Ovary (tissue), 9 donors: ENCODE measurements around the gene FTCDNL1. TPM values are rescaled to one million over a fixed set of nuclear protein-coding genes. Genes with fewer than 3 reads are reported as not detected.
A peak's percentile ranks its signal among the peaks of the same experiment; 100 is the strongest.

ENCODE experiments used
- DNase-seq, 5 donors: peaks; one replicate each; pipeline ENCODE4 v3.0.0-alpha.2; 2019 to 2020
- H3K27ac ChIP-seq, 2 donors: fragments of 200-600 bp; one replicate each; pipeline versions ENCODE4 v1.5.1 to v1.8.0; 2019 to 2022
- H3K27me3 ChIP-seq: fragments of 200-600 bp; one replicate; pipeline ENCODE4 v1.8.0; 2022
- H3K36me3 ChIP-seq: fragments of 200-600 bp; sonication (generic); one replicate; pipeline ENCODE4 v1.5.1; 2019
- H3K4me1 ChIP-seq: one replicate; pipeline ENCODE4 v1.8.1; 2013; ENCODE audit warnings: mild to moderate bottlenecking, moderate library complexity; ENCODE audit not compliant: insufficient read depth
- H3K4me3 ChIP-seq: fragments of 200-600 bp; sonication (generic); one replicate; pipeline ENCODE4 v1.5.1; 2017
- H3K9me3 ChIP-seq, 2 donors: fragments of 200-600 bp in 1 of 2; sonication (generic) in 1 of 2; one replicate each; pipeline versions ENCODE4 v1.5.1 to v1.8.1; 2013 to 2019; ENCODE audit warnings: mild to moderate bottlenecking in 1 of 2, moderate library complexity in 1 of 2
- EP300 ChIP-seq: sonication (generic); formaldehyde crosslinking; IDR thresholded peaks from one replicate; pipeline ENCODE4 v1.6.1; 2017; ENCODE audit warnings: antibody characterized with exemption
- POLR2A ChIP-seq: fragments of 450-650 bp; IDR thresholded peaks from one replicate; pipeline ENCODE4 v1.6.1; 2017; ENCODE audit warnings: antibody characterized with exemption, mild to moderate bottlenecking, moderate library complexity
- WGBS, 3 donors: extraction: QIAGEN DNeasy Blood & Tissue Kit in 1 of 3; methylation state at CpG; one replicate each; pipeline versions ENCODE4 v1.1.5 to v1.1.7; 2013 to 2017; 5-methylcytosine and 5-hydroxymethylcytosine counted together
- intact Hi-C, 4 donors: fragments of 100-400 bp; cut with DNase I; formaldehyde crosslinking; loops; one replicate each; pipeline versions ENCODE4 v1.11.0 to v1.15.1; 2022 to 2023
- polyA plus RNA-seq, 2 donors: library from polyadenylated mRNA; stranded (reverse); fragments of 200-250 nt in 1 of 2; fragments of 350-450 nt in 1 of 2; fragmentation: Illumina TruSeq in 1 of 2; extraction: RNeasy Lipid Tissue Mini Kit (QIAGEN cat#74804) in 1 of 2; gene quantifications; one replicate each; pipeline ENCODE4 v1.2.3, GENCODE V29; 2013 to 2014
- total RNA-seq, 7 donors: library from RNA; depleted of rRNA in 2 of 7; stranded (reverse); fragments of >200 nt in 2 of 7; fragmentation: NEBNext Ultra II Directional in 3 of 7; extraction: Animal tissue kit (Norgen Biotek cat#: 25700) in 3 of 7; gene quantifications; one replicate each; pipeline versions ENCODE4 v1.1.0 to v1.2.4, GENCODE V29; 2016 to 2023
- TF ChIP-seq, protein P1 (sequence below), 3 donors: fragments of 450-650 bp in 2 of 3; fragments of 200-600 bp in 1 of 3; IDR thresholded peaks; one replicate each; pipeline versions ENCODE4 v1.5.1 to v1.8.0; 2016 to 2022; ENCODE audit warnings: antibody characterized with exemption in 3 of 3, mild to moderate bottlenecking in 1 of 3
- donor health status: DM: no; HTN: no; CAD: no; lungs with moderate emphysema.
- donor health status: DM: no; HTN: no; CAD: no.
- donor health status: Bipolar disorder and iron deficiency.
- donor health status: DM: yes; HTN: yes; CAD: no.
- donor health status: DM: no; HTN: no; CAD: no.
- donor health status: DM: yes; HTN: yes; CAD: no.

FTCDNL1 gene
- total and polyA plus RNA-seq, 9 donors, result 0.56 to 3.4 (median 2.1) TPM

DNA sequence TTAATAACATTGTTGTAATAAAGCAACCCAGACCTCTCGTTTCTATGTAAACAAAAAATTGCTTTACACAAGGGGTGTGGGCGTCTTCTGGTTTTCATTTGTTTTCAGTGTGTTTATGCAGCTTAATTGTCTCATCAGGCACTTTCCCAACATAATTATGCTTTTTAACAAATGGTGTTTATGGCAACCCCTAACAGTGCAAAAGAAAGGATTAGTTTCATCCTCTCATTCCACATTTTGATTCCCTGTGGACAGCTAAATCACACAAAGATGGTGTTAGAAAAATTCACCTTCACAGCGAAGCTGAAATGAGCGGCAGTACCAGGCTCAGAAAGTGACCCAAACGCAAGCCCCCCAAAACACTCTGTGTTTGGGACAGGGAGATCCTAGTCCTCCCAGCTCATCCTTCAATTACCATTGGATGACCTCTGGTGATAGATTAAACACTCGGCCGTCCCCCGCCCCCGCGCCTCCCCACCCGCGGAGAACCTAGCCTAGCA lies 724 bp downstream of the FTCDNL1 start:
- H3K27me3 ChIP-seq, result no peaks in the 10 kb centered on the region
- no peaks in the 10 kb centered on the region for H3K4me1 ChIP-seq
- peak overlapping the region; percentile 69 for H3K4me3 ChIP-seq
- intact Hi-C loops, result no loop called here
- WGBS, 3 donors, result 12 to 17% (median 17%) methylated on average over 12 of the region's 12 CpGs
- TF ChIP-seq EP300, result no peak
- TF ChIP-seq POLR2A, result no peak
- TF ChIP-seq, protein P1, sequence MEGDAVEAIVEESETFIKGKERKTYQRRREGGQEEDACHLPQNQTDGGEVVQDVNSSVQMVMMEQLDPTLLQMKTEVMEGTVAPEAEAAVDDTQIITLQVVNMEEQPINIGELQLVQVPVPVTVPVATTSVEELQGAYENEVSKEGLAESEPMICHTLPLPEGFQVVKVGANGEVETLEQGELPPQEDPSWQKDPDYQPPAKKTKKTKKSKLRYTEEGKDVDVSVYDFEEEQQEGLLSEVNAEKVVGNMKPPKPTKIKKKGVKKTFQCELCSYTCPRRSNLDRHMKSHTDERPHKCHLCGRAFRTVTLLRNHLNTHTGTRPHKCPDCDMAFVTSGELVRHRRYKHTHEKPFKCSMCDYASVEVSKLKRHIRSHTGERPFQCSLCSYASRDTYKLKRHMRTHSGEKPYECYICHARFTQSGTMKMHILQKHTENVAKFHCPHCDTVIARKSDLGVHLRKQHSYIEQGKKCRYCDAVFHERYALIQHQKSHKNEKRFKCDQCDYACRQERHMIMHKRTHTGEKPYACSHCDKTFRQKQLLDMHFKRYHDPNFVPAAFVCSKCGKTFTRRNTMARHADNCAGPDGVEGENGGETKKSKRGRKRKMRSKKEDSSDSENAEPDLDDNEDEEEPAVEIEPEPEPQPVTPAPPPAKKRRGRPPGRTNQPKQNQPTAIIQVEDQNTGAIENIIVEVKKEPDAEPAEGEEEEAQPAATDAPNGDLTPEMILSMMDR (IDR thresholded peaks at IDR 0.05), result no peak
- H3K9me3 ChIP-seq, result no peaks in the 10 kb centered on the region
- H3K36me3 ChIP-seq, result no peaks in the 10 kb centered on the region
- no peak overlapping the region for H3K27ac ChIP-seq
- DNase-seq, result no peak

DNA sequence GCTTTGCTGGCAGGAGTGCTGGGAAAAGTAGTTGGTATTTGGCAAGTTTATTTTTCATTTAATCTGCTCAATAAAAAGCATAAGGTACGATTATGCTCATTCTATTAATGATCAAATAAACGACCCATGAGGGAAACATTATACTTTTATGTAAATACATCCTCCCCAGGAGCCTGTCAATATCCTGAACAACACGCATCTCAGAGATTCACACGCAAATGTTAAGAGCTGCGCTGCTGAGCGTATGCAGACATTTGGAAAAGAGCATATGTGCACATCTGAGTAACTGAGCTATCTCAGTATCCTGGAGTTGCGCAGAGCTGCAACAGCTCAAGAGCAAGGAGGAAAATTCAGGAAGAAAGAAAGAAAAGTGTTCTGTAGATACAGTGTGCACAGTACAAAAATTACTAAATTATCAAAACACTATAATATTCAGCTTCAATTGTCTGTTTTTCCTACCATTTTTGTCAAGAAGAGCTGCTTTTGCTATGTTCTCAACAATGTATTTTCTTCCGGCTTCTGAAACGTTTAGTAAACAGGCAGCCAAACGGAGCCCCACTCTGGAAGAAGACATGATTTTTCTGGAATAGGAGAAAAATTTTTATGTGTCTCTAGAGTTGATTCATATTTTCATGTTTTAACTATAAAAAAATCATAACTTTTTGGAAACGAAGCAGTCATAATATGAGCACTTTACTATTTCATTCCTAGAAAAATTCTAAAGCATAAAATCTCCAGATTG lies 2.4 kb downstream of the FTCDNL1 start:
- Histone ChIP-seq H3K36me3 (no peaks in the 10 kb centered on the region), H3K9me3 (no peaks in the 10 kb centered on the region), H3K4me1 (no peaks in the 10 kb centered on the region), H3K27ac (no peak overlapping the region), H3K4me3 (no peak overlapping the region), H3K27me3 (no peaks in the 10 kb centered on the region)
- intact Hi-C loops, result no loop called here
- WGBS, 3 donors, result 74 to 85% (median 83%) methylated on average over 11 of the region's 11 CpGs
- DNase-seq, result no peak
- TF ChIP-seq POLR2A (no peak), EP300 (no peak)
- TF ChIP-seq, protein P1 (IDR thresholded peaks at IDR 0.05), result no peak

DNA sequence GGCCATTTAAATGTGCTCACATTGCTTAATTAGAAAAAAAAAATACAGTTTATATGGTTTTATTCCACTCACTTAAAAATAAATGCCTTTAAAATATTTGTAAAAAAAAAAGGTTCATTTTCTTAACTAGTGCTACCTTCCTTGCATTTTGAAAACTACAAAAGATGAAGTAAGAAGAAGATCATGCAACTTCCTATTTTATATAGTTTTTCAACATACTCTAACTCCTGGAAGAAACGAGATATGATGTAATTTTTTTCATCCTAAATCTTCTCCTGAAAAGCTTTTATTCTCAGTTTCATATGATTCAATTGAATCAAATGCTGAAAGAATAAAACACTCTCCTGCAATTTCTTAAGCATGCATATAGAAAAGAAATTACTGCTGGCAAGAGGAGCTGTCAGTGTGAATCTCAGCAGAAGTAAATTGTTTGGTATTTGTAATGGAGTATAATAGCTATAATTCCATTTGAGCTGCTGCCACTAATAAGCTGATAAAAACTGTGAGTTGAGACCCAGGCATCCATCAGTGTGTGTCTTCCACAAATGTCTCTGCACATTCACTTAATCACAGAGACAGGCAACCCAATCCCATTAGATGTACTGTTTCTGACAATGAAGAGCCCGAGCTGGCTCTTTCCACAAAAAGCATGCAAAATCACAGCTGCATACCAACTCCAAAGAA lies 3.7 kb downstream of the FTCDNL1 start:
- WGBS, 3 donors, result 36 to 73% (median 70%) methylated on average over 2 of the region's 2 CpGs
- H3K4me1 ChIP-seq, result no peaks in the 10 kb centered on the region

DNA sequence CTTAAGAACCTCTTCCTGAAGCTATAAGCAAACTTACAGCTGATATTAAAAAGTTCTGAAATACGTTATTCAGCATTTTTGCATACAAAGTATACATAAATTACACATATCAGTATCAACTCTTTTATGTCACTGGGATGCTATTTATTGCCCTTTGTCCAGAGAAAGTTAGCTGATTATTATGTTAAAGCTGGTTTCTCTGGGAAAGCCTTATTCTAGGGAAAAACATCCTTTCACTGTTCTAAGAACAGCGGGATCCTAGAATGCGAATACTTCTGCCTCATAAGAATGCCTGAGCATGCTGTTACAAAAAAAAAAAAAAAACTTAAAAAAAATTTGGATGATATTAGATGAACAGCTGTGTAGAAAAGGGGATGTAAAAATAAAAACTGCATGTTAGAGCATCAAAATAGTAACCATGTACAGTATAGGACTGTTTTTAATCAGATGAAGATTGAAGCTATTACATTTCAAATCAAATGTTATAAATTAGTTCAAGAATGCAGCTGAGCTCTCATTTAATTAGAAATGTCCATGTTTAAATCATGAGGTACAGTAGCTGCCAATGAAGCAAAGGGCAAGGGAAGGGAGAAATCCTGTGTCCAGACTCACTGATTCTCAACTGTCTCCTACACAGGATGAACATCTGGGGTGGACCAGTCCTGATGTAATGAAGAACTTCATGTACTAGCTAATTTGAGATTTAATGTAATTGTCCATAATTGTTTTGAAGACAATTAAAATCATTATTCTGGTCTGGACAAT lies 8.2 kb downstream of the FTCDNL1 start:
- no peaks in the 10 kb centered on the region for H3K4me1 ChIP-seq
- no peaks in the 10 kb centered on the region for H3K36me3 ChIP-seq
- intact Hi-C loops, result no loop called here
- no peak overlapping the region for H3K27ac ChIP-seq
- H3K27me3 ChIP-seq, result no peaks in the 10 kb centered on the region
- DNase-seq, result no peak
- TF ChIP-seq POLR2A, result no peak
- TF ChIP-seq EP300, result no peak
- TF ChIP-seq, protein P1 (IDR thresholded peaks at IDR 0.05), result no peak
- H3K9me3 ChIP-seq, result no peaks in the 10 kb centered on the region
- WGBS, 3 donors, result 69 to 79% (median 75%) methylated on average over 3 of the region's 3 CpGs
- no peak overlapping the region for H3K4me3 ChIP-seq

More for the DNA sequence above, 3.7 kb downstream of the FTCDNL1 start:
- Histone ChIP-seq H3K27me3 (no peaks in the 10 kb centered on the region), H3K4me3 (no peak overlapping the region), H3K36me3 (no peaks in the 10 kb centered on the region), H3K27ac (no peak overlapping the region), H3K9me3 (no peaks in the 10 kb centered on the region)
- TF ChIP-seq POLR2A (no peak), EP300 (no peak)
- TF ChIP-seq, protein P1 (IDR thresholded peaks at IDR 0.05), result no peak
- no peak for DNase-seq
- intact Hi-C loops, result no loop called here
